K562 (cell line): Measurements from ENCODE around the gene MRRF. TPM values are rescaled to one million over a fixed set of nuclear protein-coding genes. Genes with fewer than 3 reads are reported as not detected.

Experiments
- BRF2 ChIP-seq: IDR thresholded peaks from 3 replicates; pipeline ENCODE4 v1.6.1; 2011; ENCODE audit warnings: borderline replicate concordance, mild to moderate bottlenecking; ENCODE audit not compliant: insufficient read length, insufficient read depth
- E2F6 ChIP-seq, 2 experiments: IDR thresholded peaks; 2 replicates each; pipeline ENCODE4 v1.6.1; 2011; ENCODE audit warnings: borderline replicate concordance in 1 of 2, control low read depth in 1 of 2, low read depth in 1 of 2, low read length in 1 of 2, mild to moderate bottlenecking in 1 of 2, mixed read lengths in 1 of 2, moderate library complexity in 1 of 2; ENCODE audit not compliant: insufficient read depth in 1 of 2, insufficient read length in 1 of 2, poor library complexity in 1 of 2, severe bottlenecking in 1 of 2; ENCODE audit errors: extremely low read depth in 1 of 2
- FIP1L1 ChIP-seq: fragments of 200-400 bp; formaldehyde crosslinking; IDR thresholded peaks from 2 replicates; pipeline ENCODE4 v1.6.1; 2018; ENCODE audit warnings: mild to moderate bottlenecking, low read depth, low read length; ENCODE audit not compliant: poor library complexity, severe bottlenecking
- FOXK2 ChIP-seq, 2 experiments: fragments of 450-650 bp; IDR thresholded peaks in 1 of 2; conservative IDR thresholded peaks in 1 of 2; 2 replicates each; pipeline ENCODE4 v1.6.1; 2016; ENCODE audit warnings: low read depth in 2 of 2, mild to moderate bottlenecking in 1 of 2
- MAX ChIP-seq: sonication (generic); formaldehyde crosslinking; IDR thresholded peaks from 2 replicates; pipeline ENCODE4 v1.9.0; 2022; ENCODE audit warnings: mild to moderate bottlenecking, missing genetic modification reagents
- MED1 ChIP-seq: sonication (generic); formaldehyde crosslinking; IDR thresholded peaks from 2 replicates; pipeline ENCODE4 v1.8.1; 2023; ENCODE audit warnings: missing genetic modification reagents, borderline replicate concordance
- SNAPC5 ChIP-seq: fragments of 250-450 bp; sonication (Bioruptor Pico); IDR thresholded peaks from 2 replicates; pipeline ENCODE4 v1.8.0; 2021; ENCODE audit warnings: moderate library complexity, mild to moderate bottlenecking, inconsistent platforms
- TEAD2 ChIP-seq: fragments of 450-650 bp; IDR thresholded peaks from 2 replicates; pipeline ENCODE4 v1.6.1; 2016; ENCODE audit warnings: missing genetic modification characterization, control low read depth, missing compliant biosample characterization
- TFAM ChIP-seq: fragments of 250-450 bp; sonication (Bioruptor Pico); conservative IDR thresholded peaks from 2 replicates; pipeline ENCODE4 v1.5.0; 2021; ENCODE audit warnings: mild to moderate bottlenecking, moderate library complexity
- ZBTB26 ChIP-seq: fragments of 450-650 bp; formaldehyde crosslinking; IDR thresholded peaks from 2 replicates; pipeline ENCODE4 v1.4.0; 2022; ENCODE audit warnings: missing genetic modification characterization
- ZMIZ1 ChIP-seq, 2 experiments: fragments of 150-350 bp in 1 of 2; IDR thresholded peaks; 2 replicates each; pipeline ENCODE4 v1.6.1; 2012 to 2016; ENCODE audit warnings: low read depth in 2 of 2, low read length in 2 of 2, mild to moderate bottlenecking in 1 of 2, moderate library complexity in 1 of 2
- ZNF347 ChIP-seq: fragments of 450-650 bp; formaldehyde crosslinking; IDR thresholded peaks from 2 replicates; pipeline ENCODE4 v1.4.0; 2020; ENCODE audit warnings: low read depth, mild to moderate bottlenecking, moderate library complexity
- ZNF41 ChIP-seq: fragments of 250-450 bp; sonication (Bioruptor Pico); conservative IDR thresholded peaks from 2 replicates; pipeline ENCODE4 v1.4.0; 2020; ENCODE audit warnings: mild to moderate bottlenecking
- ZNF668 ChIP-seq: fragments of 250-450 bp; sonication (Bioruptor Pico); IDR thresholded peaks from 2 replicates; pipeline ENCODE4 v1.8.0; 2022; ENCODE audit warnings: mild to moderate bottlenecking, inconsistent platforms
- polyA plus RNA-seq, 8 experiments: library from polyadenylated mRNA; depleted of rRNA in 4 of 8; stranded (reverse) in 5 of 8; unstranded in 3 of 8; fragments of >200 nt; fragmentation: Nextera tagmentation in 2 of 8; fragmentation: Illumina TruSeq in 1 of 8; extraction: Ambion mirVana in 2 of 8; extraction: Trizol in 1 of 8; gene quantifications; 2 replicates each; pipeline versions ENCODE4 v1.2.1 to v1.2.3, GENCODE V29; 2011 to 2014; ENCODE audit warnings: inconsistent platforms in 1 of 8, missing spikeins in 1 of 8
- total RNA-seq, 7 experiments: library from RNA; depleted of rRNA in 6 of 7; stranded (reverse); fragments of >200 nt in 6 of 7; fragmentation: Illumina TruSeq in 2 of 7; extraction: Trizol in 2 of 7; gene quantifications; 2 replicates each; pipeline versions ENCODE4 v1.2.1 to v1.2.3, GENCODE V29; 2011 to 2021; ENCODE audit warnings: low replicate concordance in 1 of 7

MRRF gene
- total and polyA plus RNA-seq, 9 of the 15 experiments (the other 6 are each of a cell fraction or from before 2014, with no cell fraction given), result 55.0 to 105 (median 81.2) TPM

- TF ChIP-seq TEAD2 (no peak), ZBTB26 (CRISPR knock-in tag) (no peak), FOXK2 (conservative IDR thresholded peaks at IDR 0.05 in 1 of 2, IDR thresholded peaks at IDR 0.05 in 1 of 2; ENCODE audit: low read depth in 2 of 2) (peak; percentile 43 to 50; a peak in 3 of 4 replicates), SNAPC5 (no peak), FIP1L1 (no peak), ZNF668 (no peak), TFAM (CRISPR knock-in tag) (no peak), MED1 (CRISPR knock-in tag) (no peak), ZMIZ1 (IDR thresholded peaks at IDR 0.05; ENCODE audit: low read depth in 2 of 2, low read length in 2 of 2) (no peak), ZNF347 (CRISPR knock-in tag) (no peak), E2F6 (IDR thresholded peaks at IDR 0.05; ENCODE audit: borderline replicate concordance in 1 of 2, extremely low read depth in 1 of 2, insufficient read depth in 1 of 2, insufficient read length in 1 of 2, low read depth in 1 of 2, low read length in 1 of 2, poor library complexity in 1 of 2, severe bottlenecking in 1 of 2) (no peak), MAX (no peak), ZNF41 (CRISPR knock-in tag) (no peak), BRF2 (no peak)
Measured at GRCh38 chr9:122265149-122265915, 650 bp downstream of the MRRF start (continued).
